Epithelial cell of esophagus (primary cell): ENCODE measurements around the gene TRIM34.

Experiments used
- DNase-seq: peaks from one replicate; pipeline ENCODE4 v3.0.0; 2010; ENCODE audit warnings: low read depth
- H3K4me3 ChIP-seq: 2 replicates; pipeline ENCODE4 v1.5.1; 2011; ENCODE audit warnings: mild to moderate bottlenecking, low read length, control low read depth
- TF ChIP-seq, protein P1 (sequence below): IDR thresholded peaks from 2 replicates; pipeline ENCODE4 v1.5.1; 2011; ENCODE audit warnings: low read depth, mild to moderate bottlenecking, low read length, control low read depth, inconsistent platforms; ENCODE audit not compliant: insufficient read depth; ENCODE audit errors: missing control alignments

TRIM34 gene

DNA sequence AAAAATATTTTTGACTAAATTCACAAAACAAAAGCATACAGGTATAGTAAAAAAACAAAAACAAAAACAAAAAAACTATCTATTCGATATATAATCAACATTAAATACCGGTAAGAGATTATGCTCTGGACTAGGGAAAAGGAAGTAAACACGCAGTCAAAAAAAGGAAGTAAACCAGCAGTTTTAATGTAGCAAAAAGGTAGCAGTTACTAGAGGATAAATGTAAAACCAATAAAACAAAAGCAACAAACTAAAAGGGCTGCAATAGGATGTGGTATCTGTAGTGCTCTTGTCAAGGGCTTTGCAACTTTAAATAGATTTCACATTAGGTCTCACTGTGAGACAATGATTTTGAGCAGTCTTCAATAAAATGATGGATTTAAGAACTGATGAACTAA, 67.2 kb downstream of the TRIM34 start:
- TF ChIP-seq, protein P1, sequence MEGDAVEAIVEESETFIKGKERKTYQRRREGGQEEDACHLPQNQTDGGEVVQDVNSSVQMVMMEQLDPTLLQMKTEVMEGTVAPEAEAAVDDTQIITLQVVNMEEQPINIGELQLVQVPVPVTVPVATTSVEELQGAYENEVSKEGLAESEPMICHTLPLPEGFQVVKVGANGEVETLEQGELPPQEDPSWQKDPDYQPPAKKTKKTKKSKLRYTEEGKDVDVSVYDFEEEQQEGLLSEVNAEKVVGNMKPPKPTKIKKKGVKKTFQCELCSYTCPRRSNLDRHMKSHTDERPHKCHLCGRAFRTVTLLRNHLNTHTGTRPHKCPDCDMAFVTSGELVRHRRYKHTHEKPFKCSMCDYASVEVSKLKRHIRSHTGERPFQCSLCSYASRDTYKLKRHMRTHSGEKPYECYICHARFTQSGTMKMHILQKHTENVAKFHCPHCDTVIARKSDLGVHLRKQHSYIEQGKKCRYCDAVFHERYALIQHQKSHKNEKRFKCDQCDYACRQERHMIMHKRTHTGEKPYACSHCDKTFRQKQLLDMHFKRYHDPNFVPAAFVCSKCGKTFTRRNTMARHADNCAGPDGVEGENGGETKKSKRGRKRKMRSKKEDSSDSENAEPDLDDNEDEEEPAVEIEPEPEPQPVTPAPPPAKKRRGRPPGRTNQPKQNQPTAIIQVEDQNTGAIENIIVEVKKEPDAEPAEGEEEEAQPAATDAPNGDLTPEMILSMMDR: no peak
- no peak for DNase-seq
- no peak overlapping the region for H3K4me3 ChIP-seq
